T-helper 22 cell (primary cell): ENCODE data around the gene KY.

Experiments
- DNase-seq: peaks from one replicate; pipeline ENCODE4 v3.0.0-alpha.2; 2020; ENCODE audit warnings: low read depth

Gene KY

GRCh38 chr3:134619301-134619615 lies 31.6 kb downstream of the KY start:
- no peak for DNase-seq

DNA sequence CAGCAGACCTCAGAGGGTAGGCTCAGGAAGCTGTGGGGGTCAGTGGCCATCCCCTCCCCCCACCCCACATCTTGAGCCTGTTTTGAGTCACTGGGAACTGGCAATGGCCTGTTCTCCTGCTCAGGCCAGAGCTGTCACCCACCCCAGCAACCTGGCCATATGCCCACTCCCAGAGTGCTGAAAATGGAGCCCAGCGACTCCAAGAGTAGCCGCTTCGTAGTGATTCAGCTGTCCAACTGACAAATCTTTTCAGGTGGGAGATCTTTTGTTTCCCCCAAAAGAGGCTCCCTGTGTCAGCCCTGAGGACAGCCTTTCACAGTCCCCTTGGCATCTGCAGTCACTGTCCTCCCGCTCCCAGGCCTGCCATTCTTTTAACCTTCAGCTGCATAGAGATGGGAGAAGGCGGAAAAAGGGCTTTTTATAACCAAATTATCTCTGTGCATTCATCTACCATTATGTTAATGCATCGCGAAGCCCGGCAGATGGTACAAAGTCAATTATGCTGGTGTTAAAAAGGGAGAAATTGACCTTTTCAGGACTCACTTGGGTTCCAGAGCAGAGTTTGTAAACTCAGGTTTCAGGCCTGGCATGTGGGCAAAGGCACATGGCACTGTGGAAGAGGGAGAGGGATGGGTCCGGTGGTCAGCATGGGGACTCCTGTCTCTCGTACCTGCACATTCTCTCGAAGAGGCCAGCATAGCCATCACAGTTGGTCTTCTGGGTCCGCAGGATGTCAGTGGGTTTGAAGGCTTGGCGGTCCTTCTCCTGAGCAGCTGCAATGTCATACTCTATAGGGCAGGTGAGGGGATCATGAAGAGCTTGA lies 32.1 kb downstream of the KY start:
- DNase-seq, result no peak

DNA sequence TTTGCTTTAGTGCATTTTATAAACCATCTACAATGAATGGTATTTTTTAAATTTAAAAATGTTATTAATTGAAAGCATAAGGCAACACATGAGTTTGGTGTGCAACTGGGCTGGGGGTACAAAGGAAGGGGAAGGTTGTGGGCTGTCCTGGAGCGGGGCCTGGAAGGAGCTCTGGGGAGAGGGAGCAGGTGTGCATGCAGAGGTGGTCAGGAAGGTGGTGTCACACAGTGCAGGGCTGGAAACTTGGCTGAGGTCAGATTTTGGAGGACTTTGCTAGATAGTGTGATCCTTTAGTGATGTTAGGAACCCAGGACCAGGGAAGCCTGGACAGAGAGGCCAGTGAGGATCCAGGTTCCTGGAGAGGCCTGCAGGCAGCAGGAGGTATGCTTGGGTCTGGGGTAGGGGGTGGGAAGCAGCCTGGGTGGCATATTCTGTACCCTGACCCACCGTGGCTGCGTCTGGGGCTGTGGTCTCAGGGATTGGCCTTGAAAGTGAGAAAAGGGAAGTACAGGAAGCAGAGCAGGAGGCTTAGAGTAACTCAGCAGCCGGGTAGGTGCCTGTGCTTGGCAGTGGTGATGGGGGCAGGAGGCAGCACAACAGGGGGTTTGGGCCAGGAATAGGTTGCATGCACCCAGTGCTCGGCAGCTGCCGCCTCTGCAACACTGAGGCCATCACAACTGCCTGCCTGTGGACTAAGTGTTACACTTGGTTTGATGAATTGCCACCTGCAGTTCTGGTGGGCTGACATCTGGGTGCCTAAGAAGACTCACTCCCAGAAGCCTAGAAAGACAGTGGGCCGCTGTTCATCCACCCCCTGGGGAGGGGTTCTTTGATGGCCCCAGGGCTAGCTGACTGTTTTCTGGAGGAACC lies 33.0 kb downstream of the KY start:
- no peak for DNase-seq

DNA sequence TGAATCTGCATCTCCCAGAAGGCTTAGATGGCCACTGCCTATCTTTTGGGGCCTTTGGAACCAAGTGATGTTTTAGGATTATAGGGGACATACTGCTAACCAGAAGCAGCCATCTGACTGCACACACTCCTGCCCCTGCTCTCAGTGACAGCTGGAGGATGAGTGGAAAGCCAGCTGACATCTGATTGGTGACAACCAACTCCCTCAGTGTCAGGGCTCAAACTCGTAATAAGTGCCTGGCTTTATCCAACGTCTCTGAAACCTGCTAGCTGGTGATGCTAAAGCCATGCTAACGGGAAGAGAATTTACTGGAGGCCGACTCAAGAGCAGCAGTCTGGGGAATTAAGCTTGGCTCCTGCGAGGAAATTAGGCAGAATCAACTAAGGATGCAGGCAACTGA lies 35.1 kb downstream of the KY start:
- DNase-seq, result no peak

- no peak for DNase-seq
Measured at GRCh38 chr3:134614955-134615354, 35.9 kb downstream of the KY start.

- no peak for DNase-seq
Measured at GRCh38 chr3:134613006-134613520, 37.8 kb downstream of the KY start.

DNA sequence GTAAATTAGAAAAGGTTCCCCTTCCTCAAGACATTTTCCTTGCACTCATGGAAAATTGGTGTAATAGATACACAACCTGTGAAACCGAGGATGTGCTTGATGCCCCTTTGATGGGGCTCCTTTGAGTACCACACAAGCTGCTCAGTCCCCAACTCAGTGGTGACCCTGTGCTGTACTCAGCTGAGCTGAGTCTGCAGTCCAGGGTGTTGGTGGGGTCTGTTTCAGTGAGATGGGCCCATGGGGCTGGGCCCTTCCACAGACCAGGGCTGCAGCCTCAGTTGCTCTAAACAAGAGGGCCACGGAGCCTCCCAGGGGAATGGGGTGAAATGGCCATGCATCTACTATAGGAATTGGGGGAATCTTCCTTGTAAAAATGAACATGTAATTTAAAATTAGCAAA lies 39.3 kb downstream of the KY start:
- DNase-seq, result no peak

- no peak for DNase-seq
Measured at GRCh38 chr3:134610432-134611385, 40.1 kb downstream of the KY start.

- no peak for DNase-seq
Measured at GRCh38 chr3:134609821-134610431, 40.9 kb downstream of the KY start.

DNA sequence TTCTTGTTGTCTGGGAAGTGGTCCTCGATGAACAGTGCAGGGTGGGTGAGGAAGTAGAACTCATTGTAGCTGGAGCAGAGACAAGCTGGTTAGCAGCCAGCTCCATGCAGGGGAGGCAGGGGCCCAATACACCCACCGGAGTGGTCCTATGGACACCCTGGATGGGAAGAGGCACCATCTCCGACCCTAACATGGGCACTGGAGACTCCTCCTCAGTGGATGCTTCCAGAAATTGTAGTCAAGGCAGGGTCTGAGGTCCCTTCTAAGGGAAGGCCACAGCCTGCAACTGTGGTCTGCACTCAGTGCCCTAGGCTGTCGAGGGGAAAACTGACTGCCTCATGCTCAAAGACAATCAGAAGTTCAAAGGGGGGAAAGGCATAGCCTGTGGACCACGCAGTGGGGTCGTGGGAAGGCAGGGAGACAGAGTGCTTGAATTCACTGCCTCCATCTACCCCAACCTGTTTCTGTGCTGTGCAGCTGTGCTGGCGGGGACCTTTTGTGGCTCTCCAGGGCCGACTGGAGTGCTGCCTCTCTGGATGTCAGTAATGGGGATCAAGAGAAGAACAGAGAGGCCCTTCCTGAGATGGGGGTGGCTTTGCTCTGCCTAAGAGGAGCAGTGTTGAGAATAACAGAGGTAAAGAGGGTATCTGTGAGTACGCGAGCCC lies 41.9 kb downstream of the KY start:
- DNase-seq, result no peak

DNA sequence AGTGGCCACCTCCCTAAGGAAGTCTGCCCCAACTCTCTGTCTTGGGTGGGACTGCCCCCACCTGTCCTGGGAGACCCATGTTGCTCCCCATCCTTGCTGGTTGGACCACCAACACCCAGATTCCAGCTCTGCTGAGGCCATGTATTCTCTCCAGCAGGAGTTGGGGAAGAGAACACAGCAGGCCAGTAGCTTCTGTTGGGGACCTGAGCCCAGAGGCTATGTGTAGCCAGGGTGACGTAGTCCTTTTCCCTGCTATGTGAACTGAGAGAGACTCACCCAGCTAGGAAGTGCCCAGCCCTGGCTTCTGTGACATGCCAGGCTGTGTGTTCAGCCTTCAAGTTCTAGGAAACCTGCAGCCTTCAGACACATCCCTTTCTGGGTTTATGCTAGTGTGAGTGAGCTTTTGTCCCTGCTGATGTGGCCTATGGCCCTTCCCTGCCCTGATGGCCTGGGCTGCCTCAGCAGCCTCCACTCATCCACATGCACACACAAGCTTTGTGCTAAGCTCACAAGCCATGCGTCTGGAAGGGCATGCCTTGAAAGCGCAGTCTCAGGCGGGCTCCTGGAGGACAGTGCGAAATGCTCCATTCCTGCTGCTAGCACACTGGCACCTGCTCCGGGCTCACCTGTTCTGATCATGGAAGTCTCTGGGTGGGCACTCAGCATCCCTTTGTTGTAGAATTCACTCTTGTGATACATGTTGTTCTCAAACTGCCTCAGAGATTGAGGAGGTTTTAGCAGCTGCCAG lies 42.6 kb downstream of the KY start:
- no peak for DNase-seq

- DNase-seq, result no peak
Measured at GRCh38 chr3:134607054-134608022, 43.5 kb downstream of the KY start.

- no peak for DNase-seq
Measured at GRCh38 chr3:134606033-134607025, 44.5 kb downstream of the KY start.

DNA sequence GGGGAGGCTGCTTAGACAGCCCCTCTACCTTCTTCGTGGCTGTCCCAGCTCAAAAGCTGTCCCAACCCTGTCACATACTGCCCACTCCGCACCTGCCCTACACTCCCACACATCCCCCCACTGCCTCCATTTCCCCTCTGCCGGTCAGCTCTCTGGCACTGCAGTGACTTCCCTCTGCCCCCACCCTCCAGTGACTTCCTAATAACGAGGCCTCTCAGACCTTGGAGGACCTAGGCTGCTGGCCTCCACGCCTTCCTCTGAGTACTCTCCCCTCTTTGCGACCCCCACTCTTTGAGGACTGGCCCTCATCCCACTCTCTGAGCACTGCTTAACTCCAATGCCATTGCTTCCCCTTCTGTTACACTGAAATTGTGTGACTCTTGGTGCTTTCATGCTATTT lies 45.3 kb downstream of the KY start:
- DNase-seq, result no peak

DNA sequence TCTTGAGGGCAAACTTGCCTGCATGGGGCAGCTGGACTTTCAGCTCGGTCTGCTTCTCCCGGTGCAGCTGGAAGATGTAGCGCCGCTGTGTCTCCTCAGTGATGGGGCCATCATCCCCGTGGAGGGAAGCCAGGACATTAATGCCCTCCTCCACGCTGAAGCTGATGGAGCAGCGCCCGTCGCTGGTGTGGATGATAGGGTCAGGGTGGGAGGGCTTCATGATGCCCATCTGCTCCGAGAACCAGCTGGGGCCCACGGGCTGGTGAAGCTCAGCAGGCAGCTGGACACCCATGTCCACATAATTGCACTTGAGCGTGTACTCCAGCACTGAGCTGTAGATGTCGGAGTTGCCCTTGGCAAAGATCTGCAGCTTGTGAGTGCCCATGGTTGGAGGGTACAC lies 46.9 kb downstream of the KY start:
- no peak for DNase-seq

DNA sequence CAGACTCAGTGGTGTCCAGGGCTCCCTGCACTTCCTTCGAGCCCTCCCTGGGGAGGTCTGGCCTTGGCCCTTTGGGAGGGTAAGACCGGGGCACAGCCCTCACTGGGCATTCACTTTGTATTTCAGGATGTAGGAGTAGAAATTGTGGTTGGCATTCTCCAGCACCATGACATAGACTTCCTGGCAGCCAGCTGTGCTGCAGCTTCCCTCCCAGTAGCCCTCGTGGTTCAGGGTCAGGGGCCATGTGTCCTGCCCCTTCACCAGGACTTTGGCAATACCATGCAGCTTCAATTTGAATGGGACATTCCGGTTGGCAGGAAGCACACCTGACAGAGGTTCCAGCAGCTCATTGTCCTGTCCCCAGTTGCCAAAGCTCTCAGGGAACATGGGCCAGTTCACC lies 47.3 kb downstream of the KY start:
- no peak for DNase-seq

- no peak for DNase-seq
Measured at GRCh38 chr3:134602440-134602814, 48.4 kb downstream of the KY start.
